HG03439 (cell line): Measurements from ENCODE around the gene SIAE.
"Not testable (repeated sequence)": the region's sequence is repeated elsewhere in the genome, so short reads cannot be mapped to it uniquely, and the experiment has no call there.

Experiments
- ATAC-seq: cut with Tn5 transposase; IDR thresholded peaks from one replicate; pipeline ENCODE4 v1.9.1; 2021; ENCODE audit warnings: mild to moderate bottlenecking, moderate library complexity; ENCODE audit not compliant: unreplicated experiment

SIAE gene

DNA sequence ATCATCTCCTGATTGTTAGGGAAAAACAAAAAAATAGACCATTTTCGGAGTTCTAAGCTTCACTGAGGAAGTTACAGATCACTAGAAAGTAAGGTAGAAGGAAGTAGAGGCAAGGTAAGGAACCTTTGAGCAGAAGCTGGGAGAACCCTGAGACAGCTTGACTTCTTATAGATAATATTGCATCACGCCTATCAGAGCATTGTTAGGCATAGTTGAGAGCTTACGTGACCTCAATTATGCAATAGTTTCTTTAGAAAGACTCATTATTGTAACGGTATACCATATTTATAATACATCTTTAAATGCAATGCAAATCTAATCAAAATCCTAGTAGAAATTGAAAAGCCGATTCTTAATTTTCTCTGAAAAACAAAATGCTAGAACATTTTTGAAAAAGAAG, 46.0 kb downstream of the SIAE start:
- no peak for ATAC-seq

DNA sequence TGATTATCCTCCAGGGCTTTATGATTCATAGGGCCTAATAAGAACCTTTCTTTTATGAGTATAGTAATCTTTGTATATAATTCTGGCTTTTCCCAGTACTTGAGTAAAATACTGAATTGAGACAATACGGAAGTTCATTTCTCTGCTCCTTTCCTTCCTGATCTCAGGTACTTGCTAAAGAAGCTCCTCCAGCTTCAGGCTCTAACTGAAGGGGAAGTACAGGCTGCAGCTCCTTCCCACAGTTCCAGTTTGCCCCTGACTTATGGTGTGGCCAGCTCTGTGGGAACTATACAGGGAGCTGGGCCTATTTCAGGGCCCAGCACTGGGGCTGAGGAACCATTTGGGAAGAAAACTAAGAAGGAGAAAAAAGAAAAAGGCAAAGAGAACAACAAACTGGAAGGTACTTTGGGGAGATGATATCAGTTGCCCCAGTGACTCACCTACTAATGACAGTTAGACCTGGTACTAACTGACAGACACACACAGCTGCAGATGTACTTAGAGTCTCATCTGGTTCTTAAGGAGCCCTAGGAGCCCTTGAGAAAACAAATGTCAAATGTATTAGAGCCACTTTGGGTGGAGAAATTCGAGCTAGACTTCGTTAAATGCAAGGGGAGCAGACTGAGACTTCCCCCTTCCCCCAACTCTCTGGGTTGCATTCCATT, 47.9 kb downstream of the SIAE start:
- ATAC-seq = no peak

DNA sequence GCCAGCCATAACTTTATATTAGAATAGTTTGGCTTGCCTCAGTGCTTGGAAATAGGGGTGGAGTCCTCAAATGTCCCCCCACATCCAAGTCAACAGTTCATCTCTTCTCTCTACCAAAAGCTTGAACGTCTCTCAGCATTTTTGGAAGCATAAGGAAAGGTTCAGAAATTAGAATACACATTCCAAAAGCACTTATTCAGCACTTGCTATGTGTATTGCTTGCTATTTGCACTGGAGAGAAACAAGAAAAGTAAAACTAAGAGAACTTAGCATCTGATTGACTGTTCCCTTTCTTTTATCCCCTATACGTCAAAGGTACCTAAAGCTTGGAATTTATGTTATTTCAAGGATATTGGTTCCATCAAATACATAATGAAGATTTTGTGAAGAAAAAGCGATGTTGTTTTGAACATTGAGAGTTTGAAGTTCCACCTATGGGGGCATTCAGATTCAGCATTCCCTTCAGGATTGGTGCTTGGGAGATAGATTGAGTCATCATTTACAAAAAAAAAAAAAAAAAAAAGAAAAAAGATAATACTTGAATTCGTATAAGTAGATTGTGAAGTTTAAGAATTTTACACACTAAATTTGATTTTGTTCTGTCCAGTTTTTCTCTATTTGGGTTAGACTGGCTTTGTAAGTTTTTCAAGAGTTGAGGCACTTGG, 49.5 kb downstream of the SIAE start:
- no peak for ATAC-seq

DNA sequence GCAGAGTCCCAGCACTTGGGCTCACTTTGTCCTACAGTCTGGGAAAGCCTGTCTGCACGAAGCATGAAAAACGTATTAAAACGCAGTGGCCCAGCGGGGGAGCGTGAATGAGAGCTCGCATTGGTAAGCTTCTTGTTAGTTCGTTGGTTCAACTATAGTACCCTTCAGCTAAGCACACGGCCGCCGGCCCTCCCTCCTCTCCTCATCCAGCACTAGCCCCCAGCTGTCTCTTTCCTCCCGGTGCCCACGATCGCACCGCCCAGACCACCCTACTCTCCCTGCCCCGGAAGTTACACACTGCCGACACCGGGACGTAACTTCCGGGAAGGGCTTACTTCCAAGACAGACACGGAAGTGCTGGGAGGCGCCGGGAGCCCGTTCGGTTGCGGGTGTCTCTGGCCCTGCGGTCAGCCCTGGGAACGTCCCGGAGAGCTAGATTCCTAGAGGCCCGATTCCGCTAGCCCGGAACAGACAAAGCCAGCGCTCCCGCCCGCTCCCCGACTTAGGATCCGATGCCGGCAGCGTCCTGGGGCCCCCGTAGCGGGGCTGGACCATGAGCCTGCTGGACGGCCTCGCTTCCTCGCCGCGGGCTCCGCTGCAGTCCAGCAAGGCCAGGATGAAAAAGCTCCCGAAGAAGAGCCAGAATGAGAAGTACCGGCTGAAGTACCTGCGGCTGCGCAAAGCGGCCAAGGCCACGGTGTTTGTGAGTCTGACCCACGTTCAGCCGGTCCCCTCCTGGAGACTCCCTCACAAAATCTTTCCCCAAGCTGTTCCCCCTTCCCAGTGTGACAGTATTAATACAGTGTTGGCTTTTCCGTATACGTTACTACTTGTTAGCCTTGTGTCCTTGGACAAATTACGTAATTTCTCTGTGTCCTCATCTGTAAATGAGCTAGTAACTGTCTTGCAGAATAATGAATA, 50.7 kb downstream of the SIAE start, which contains the start of gene TBRG1:
Gene TBRG1 (plus strand): TSS at position 334 of the 921 bp plus-strand sequence. CDS start 220 bp downstream, at position 554.
- peak; percentile 96 for ATAC-seq

DNA sequence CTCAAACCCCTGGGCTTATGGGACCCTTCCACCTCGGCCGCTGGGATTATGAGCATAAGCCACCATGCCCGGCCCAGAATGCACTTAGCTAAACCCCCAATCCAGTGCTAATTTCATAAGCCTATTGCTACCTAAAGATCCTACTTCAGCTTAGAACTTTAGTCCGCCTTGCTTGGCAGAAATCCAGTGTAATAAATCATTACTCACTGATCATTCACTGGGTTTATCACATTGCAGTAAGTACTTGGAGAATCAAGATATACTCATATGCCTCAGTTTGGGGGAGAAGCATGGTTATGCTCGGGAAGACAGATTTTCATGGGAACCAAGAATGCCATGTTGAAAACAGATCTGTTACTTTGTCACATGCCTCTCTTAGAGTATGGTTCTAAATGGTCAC, 54.7 kb downstream of the SIAE start:
- no peak for ATAC-seq

DNA sequence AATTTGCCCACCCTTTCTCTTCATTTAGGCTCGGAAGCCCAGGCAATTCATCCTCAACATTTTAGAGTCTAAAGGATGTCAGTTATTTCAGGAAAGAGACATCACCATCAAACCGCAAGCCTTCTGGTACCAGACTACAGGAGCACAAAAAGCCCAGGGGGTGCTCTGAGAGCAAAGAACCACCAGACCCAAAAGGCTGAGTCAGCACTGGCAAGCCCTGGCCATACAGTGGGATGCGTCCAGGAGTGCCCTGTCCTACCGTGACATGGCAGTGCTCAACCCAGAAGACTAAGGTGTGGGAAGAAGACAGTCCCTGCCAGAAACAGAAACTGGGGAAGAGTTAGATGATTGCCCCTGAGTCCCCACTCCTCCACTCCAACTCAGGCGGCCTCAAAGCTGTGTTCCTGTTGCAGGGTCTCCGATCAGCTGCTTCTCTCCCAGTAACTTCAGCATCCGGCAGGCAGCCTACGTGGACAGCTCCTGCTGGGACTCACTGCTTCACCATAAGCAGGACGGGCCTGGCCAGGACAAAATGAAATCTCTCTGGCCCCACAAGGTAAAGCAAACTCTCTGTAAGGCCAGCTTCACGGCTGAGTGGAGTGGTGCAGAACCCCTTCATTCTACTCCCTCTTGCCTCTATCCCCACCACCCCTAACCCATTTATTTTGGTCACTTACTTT, 60.8 kb downstream of the SIAE start:
- no peak for ATAC-seq

DNA sequence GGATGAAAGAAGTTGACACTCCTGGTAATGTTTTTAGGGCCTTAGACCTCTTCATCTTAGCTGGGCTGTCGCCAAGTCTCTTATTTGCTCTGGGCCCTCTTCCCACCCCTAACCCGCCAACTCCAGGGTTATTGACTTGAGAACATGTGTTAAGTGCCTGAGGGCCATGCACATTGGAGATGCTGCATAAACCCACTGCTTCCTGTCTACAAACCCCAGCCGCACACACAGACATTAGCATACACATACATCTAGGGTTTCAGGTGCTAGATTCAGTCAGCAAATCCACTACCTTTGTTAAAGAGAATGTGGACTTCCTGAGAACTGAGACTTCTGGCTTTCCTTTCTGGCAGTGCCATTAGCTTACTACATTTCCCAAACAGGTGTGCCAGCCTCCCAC, 61.5 kb downstream of the SIAE start:
- no peak for ATAC-seq

DNA sequence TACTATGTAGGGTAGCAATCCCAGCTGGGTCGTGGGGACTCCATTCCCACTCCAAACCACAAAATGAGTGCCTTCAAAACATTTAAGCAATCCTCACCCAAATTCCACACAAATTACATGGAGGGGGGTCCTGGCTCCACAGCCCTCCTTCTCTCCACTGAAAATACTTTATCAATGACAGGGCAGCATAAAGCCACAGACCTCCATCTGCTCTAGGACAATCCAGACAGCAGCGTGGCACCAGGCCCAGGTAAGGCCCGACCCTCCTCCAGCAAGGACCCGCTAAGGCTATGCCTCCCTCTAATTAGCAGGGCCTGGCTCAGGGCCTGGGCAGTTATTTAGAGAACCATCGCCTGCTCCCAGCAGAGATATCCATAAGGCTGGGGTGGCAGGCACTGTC, 62.5 kb downstream of the SIAE start, which contains the start of gene PANX3:
Gene PANX3 (plus strand): TSS at position 365 of the 400 bp plus-strand sequence. CDS start 129 bp downstream, outside the sequence.
- ATAC-seq = no peak

DNA sequence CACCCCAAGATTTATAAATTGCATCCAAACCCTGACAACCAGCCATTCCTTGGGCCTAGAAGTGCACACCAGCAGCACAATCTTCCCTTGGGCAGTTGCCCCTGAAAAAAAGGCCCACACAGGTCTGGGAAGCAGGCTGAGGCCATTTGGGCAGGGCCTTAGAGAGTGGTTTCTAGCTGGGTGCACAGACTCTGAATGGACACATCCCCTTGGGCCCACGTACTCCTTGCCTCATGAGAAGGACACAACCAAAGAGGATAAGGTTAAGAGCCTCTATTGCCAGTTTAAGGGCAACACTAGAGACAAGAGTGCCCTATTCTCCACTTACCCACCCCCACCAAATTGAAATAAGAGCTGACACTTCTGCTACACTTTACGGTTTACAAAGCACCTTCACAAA, 63.2 kb downstream of the SIAE start:
- no peak for ATAC-seq

DNA sequence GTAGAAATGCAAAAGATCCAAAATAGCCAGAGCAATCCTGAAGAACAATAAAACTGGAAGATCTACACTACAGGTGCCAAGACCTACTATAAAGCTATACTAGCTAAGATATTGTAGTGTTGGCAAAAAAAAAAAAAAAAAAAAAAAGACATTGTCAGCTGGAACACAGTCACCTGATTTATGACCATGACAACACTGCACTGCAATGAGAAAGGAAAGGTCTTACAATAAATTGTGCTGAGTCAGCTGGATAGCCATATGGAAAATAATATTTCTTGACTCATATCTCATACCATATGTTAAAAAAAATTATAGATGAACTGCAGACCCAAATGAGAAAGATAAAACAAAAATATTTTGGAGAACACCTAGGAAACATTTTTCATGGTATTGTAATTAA, 65.4 kb downstream of the SIAE start:
- no peak for ATAC-seq

DNA sequence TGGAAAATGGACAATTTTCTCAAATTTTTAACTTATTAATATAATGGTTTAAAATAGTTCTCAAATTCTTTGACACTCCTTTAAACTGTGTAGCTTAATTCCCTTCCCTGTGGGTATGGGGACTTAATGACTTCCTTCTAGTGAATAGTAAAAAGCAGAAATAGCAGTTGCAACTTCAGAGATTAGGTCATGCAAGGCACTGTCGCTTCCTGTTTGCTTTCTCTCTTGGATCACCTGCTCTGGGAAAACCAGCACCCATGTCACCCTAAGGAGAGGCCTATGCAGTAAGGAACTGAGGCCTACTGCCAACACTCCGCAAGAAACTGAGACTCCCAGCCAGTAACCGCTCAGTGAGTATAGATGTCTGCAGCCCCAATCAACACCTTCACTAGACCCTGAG, 67.8 kb downstream of the SIAE start:
- ATAC-seq = no peak

DNA sequence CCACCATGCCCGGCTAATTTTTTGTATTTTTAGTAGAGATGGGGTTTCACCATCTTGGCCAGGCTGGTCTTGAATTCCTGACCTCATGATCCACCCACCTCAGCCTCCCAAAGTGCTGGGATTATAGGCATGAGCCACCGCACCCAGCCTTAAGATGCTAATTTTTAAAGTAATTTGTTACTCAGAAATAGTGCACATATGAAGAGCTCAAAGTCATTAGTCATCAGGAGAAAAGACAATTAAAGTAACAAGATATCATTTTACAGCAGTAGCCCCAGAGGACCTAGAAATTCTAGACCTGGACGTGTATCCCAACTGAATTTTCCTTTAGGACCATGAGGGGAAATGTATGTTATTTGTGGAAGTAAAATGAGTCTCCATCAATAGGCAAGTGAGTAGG, 70.8 kb downstream of the SIAE start:
- not testable (repeated sequence) for ATAC-seq

DNA sequence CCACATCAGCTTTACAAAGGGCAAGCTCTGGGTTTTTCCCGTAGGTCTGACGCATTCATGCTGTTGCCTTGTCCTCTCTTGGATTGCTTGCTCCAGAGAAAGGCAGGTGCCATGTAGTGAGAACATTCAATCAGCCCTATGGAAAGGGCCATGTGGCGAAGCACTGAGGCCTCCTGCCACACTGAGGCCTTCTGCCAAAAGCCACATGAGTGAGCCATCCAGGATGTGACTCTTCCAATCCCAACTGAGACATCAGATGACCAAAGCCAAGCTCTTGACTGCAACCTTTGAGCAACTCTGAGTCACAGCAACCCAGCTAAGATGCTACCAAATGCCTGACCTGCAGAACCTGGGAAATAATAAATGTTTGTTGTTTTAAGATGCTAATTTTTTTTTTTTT, 71.3 kb downstream of the SIAE start:
- no peak for ATAC-seq

DNA sequence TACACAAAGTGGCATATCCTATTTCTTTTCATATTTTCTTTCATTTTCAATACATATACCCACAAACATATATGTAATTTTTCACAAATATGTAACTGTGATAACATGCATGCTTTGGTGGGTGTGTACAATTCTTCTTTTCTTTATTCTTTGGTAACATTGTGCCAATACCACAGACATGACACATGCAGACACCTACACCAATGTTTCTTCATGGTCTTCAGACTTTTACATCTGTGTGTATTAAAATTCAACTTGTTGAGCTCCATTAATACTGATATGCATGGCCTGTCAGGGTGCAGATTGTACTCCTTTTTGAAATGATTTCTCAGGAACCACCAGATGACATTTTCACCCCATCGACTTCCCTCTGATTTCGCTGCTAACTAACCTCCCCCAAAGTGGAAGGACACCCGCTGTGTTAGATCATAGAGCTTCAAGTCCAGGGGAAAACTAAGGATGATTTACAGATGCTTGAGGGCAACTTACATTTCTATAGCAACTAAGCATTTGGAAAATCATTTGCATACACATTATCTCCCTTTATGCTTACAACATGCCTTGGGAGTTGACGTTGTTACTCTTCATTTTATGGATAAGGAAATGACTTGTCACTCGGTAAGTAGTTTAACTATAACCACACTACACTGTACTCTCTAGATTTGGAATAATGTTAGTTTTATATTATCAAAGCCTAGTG, 72.8 kb downstream of the SIAE start:
- ATAC-seq = no peak

DNA sequence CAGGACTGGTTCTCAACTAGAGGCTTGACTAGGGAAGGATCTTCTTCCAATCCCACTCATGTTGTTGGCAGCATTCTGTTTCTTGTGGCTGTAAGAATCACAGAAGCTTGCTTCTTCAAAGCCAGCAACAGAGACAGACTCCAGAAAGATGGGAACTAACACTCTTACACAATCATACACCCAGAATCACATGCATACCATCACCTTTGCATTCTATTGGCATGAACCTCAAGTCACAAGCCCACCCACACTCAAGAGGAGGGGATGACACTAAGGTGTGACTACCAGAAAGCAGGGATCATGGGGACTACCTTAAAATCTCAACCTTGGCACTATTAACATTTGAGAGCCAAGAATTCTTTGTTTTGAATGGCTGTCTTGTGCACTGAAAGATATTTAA, 75.9 kb downstream of the SIAE start:
- ATAC-seq = no peak

DNA sequence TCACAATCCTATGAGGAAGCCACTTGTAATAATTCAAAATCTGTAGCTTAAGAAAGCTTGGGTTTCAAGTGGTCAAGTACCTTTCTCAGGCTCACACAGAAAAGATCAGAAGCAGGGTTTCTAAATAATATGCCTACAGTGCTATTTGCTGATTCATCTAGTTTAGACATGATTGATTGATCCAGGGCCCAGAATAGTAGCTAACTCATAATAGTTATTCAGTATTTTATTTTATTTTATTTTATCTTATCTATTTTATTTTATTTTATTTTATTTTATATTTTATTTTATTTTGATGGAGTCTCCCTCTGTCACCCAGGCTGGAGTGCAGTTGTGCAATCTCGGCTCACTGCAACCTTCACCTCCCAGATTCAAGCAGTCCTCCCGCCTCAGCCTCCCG, 78.2 kb downstream of the SIAE start:
- ATAC-seq = no peak

DNA sequence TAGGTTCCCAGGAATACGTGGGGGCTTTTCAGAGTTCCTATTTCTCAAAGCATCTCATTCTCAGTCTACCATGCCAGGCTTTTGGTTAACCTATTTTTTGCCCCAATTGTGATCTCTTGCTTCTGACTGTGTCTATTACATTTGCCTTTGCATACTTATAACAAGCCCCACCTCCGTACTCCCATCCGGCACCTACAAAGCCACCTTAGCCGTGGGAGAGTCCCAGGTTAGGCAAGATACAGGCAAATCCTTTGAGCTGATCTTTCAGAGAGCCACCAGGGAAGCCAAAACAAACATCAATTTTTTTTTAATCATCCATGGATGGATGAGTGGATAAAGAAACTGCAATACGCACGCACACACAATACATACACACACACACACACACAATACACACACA, 80.9 kb downstream of the SIAE start:
- ATAC-seq = no peak

DNA sequence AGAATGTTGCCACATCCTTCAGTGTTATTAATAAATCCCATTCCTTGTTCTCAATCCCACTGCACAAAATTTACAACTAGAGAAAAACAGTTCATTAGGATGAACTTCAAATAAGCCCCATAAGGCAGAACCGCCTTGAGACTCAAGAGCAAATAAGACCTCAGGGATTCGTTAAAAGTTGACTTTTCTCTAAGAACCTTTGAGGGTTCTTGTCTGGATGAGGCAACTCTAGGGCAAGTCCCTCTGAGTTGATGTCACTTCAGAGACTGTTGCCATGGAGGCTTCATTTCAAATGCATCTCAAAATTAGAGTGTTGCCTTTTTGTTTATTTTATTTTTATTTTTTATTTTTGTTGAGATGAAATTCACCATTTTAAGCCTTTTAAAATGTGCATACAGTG, 82.1 kb downstream of the SIAE start:
- ATAC-seq = no peak

DNA sequence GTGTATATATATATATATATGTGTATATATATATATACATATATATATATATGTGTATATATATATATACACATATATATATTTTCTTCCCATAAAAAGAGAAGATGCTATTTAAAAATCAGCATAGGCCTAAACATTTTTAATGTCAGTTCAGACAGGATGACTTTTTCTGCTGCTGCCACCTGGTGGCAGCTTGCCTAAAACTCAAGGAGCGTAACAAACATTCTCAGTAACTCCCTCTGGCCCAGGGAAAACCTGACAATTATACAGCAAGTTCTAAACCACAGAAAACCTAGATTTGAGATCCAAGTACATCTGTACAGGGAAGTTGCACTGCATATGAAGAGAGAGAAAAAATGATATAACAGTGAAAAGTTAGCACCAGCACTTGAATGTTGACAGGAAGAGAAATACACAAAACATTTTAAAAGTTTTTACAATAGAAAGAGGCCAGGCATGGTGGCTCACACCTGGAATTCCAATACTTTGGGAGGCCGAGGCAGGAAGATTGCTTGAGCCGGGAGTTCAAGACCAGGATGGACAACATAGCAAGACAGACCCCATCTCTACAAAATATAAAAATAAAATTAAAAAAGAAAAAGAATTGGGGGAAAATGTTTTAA, 87.2 kb downstream of the SIAE start:
- ATAC-seq = no peak
